ENCODE results near the gene SRP14. TPM values are rescaled to one million over a fixed set of nuclear protein-coding genes. Genes with fewer than 3 reads are reported as not detected.

SRP14 gene
- total RNA-seq, 1 donor from 2014 or later: 409 TPM

- no peak for DNase-seq (ENCODE audit: extremely low spot score in 2 of 2)
- no peak overlapping the region for H3K27ac ChIP-seq
- intact Hi-C loops (cut with DNase I): no loop called here
- TF ChIP-seq CTCF (IDR thresholded peaks at IDR 0.05) (no peak), POLR2AphosphoS5 (IDR thresholded peaks at IDR 0.05; ENCODE audit: insufficient read depth in 1 of 2, low read depth in 1 of 2) (no peak), POLR2A (IDR thresholded peaks at IDR 0.05) (no peak)
- H3K4me3 ChIP-seq: no peak overlapping the region
- H3K4me1 ChIP-seq: no peaks in the 10 kb centered on the region
- H3K9me3 ChIP-seq: no peaks in the 10 kb centered on the region
- H3K36me3 ChIP-seq: peaks cover 0 to 54% of the 10 kb centered on the region in 2 donors
- no peaks in the 10 kb centered on the region for H3K27me3 ChIP-seq
Observed at GRCh38 chr15:40010686-40011085, 28.3 kb downstream of the SRP14 start.

- Histone ChIP-seq H3K27me3 (no peaks in the 10 kb centered on the region), H3K27ac (no peak overlapping the region), H3K9me3 (no peaks in the 10 kb centered on the region), H3K36me3 (peaks cover 0 to 65% of the 10 kb centered on the region in 2 donors), H3K4me1 (no peaks in the 10 kb centered on the region), H3K4me3 (no peak overlapping the region)
- TF ChIP-seq POLR2AphosphoS5 (IDR thresholded peaks at IDR 0.05; ENCODE audit: insufficient read depth in 1 of 2, low read depth in 1 of 2) (no peak), POLR2A (IDR thresholded peaks at IDR 0.05) (no peak), CTCF (IDR thresholded peaks at IDR 0.05) (no peak)
- intact Hi-C loops (cut with DNase I): no loop called here
- no peak for DNase-seq (ENCODE audit: extremely low spot score in 2 of 2)
Observed at GRCh38 chr15:40008061-40008765, 30.8 kb downstream of the SRP14 start.

GRCh38 chr15:40006646-40007045 is 32.3 kb downstream of the SRP14 start:
- H3K9me3 ChIP-seq: no peaks in the 10 kb centered on the region
- TF ChIP-seq POLR2AphosphoS5 (IDR thresholded peaks at IDR 0.05; ENCODE audit: insufficient read depth in 1 of 2, low read depth in 1 of 2): no peak
- TF ChIP-seq CTCF (IDR thresholded peaks at IDR 0.05): no peak
- TF ChIP-seq POLR2A (IDR thresholded peaks at IDR 0.05): no peak
- H3K27ac ChIP-seq: no peak overlapping the region
- H3K36me3 ChIP-seq: peaks cover 0 to 65% of the 10 kb centered on the region in 2 donors
- H3K4me1 ChIP-seq: no peaks in the 10 kb centered on the region
- DNase-seq (ENCODE audit: extremely low spot score in 2 of 2): no peak
- no peaks in the 10 kb centered on the region for H3K27me3 ChIP-seq
- intact Hi-C loops (cut with DNase I): no loop called here
- H3K4me3 ChIP-seq: no peak overlapping the region

- intact Hi-C loops (cut with DNase I): no loop called here
- Histone ChIP-seq H3K27ac (no peak overlapping the region), H3K36me3 (peaks cover 0 to 71% of the 10 kb centered on the region in 2 donors), H3K4me3 (no peak overlapping the region), H3K27me3 (no peaks in the 10 kb centered on the region), H3K9me3 (no peaks in the 10 kb centered on the region), H3K4me1 (no peaks in the 10 kb centered on the region)
- no peak for DNase-seq (ENCODE audit: extremely low spot score in 2 of 2)
- TF ChIP-seq POLR2A (IDR thresholded peaks at IDR 0.05) (no peak), POLR2AphosphoS5 (IDR thresholded peaks at IDR 0.05; ENCODE audit: insufficient read depth in 1 of 2, low read depth in 1 of 2) (no peak), CTCF (IDR thresholded peaks at IDR 0.05) (no peak)
Observed at GRCh38 chr15:40006003-40006402, 33.0 kb downstream of the SRP14 start.

- DNase-seq (ENCODE audit: extremely low spot score in 2 of 2): no peak
- no peaks in the 10 kb centered on the region for H3K4me1 ChIP-seq
- intact Hi-C loops (cut with DNase I): no loop called here
- peaks cover 0 to 60% of the 10 kb centered on the region in 2 donors for H3K36me3 ChIP-seq
- no peaks in the 10 kb centered on the region for H3K9me3 ChIP-seq
- H3K27ac ChIP-seq: no peak overlapping the region
- TF ChIP-seq CTCF (IDR thresholded peaks at IDR 0.05) (no peak), POLR2AphosphoS5 (IDR thresholded peaks at IDR 0.05; ENCODE audit: insufficient read depth in 1 of 2, low read depth in 1 of 2) (no peak), POLR2A (IDR thresholded peaks at IDR 0.05) (no peak)
- no peaks in the 10 kb centered on the region for H3K27me3 ChIP-seq
- H3K4me3 ChIP-seq: no peak overlapping the region
Observed at GRCh38 chr15:40003116-40003916, 35.7 kb downstream of the SRP14 start.
